CD14-positive monocyte (primary cell): ENCODE measurements around the gene AGAP1. TPM values are rescaled to one million over a fixed set of nuclear protein-coding genes. Genes with fewer than 3 reads are reported as not detected.

ENCODE experiments used
- DNase-seq, 3 donors: peaks; one replicate each; pipeline ENCODE4 v3.0.0-alpha.2; 2011 to 2022
- H2AFZ ChIP-seq: 2 replicates; pipeline ENCODE4 v1.6.0; 2012; ENCODE audit warnings: mild to moderate bottlenecking, low read depth, low read length, inconsistent platforms; ENCODE audit not compliant: insufficient read depth, poor library complexity, severe bottlenecking
- H3K27ac ChIP-seq, 2 donors: 1 replicate in 1 of 2; 2 replicates in 1 of 2; pipeline ENCODE4 v1.5.1; 2012 to 2013; ENCODE audit warnings: low read length in 2 of 2, control low read depth in 1 of 2, inconsistent platforms in 1 of 2, low read depth in 1 of 2, mild to moderate bottlenecking in 1 of 2
- H3K27me3 ChIP-seq, 2 donors: one replicate each; pipeline versions ENCODE4 v1.6.0 to v1.6.1; 2011 to 2013; ENCODE audit warnings: low read length in 2 of 2; ENCODE audit not compliant: control insufficient read depth in 2 of 2, insufficient read depth in 2 of 2
- H3K36me3 ChIP-seq, 2 donors: replicated peaks in 1 of 2; 1 replicate in 1 of 2; 2 replicates in 1 of 2; pipeline versions ENCODE4 v1.5.1 to v1.6.1; 2012 to 2013; ENCODE audit warnings: low read length in 2 of 2, control low read depth in 1 of 2, inconsistent platforms in 1 of 2, mild to moderate bottlenecking in 1 of 2; ENCODE audit not compliant: insufficient read depth in 2 of 2, control insufficient read depth in 1 of 2
- H3K4me1 ChIP-seq, 2 donors: 1 replicate in 1 of 2; 2 replicates in 1 of 2; pipeline versions ENCODE4 v1.5.1 to v1.6.1; 2012 to 2013; ENCODE audit warnings: low read length in 2 of 2, control low read depth in 1 of 2, inconsistent platforms in 1 of 2, mild to moderate bottlenecking in 1 of 2, moderate library complexity in 1 of 2; ENCODE audit not compliant: insufficient read depth in 2 of 2, control insufficient read depth in 1 of 2
- H3K4me2 ChIP-seq: replicated peaks from 2 replicates; pipeline ENCODE3; 2012; ENCODE audit warnings: low read length, moderate library complexity, mild to moderate bottlenecking; ENCODE audit not compliant: poor library complexity, severe bottlenecking; ENCODE audit errors: extremely low read depth
- H3K4me3 ChIP-seq, 3 experiments: fragments of 200-600 bp in 1 of 3; sonication (generic) in 1 of 3; replicated peaks in 1 of 3; 1 replicate in 2 of 3; 2 replicates in 1 of 3; pipeline ENCODE4 v1.5.1; 2011 to 2013; ENCODE audit warnings: low read length in 3 of 3, mild to moderate bottlenecking in 3 of 3, control low read depth in 2 of 3, low read depth in 2 of 3, inconsistent platforms in 1 of 3, moderate library complexity in 1 of 3
- H3K79me2 ChIP-seq: 2 replicates; pipeline ENCODE4 v1.6.0; 2012; ENCODE audit warnings: mild to moderate bottlenecking, control low read depth, inconsistent platforms, low read length, moderate library complexity; ENCODE audit not compliant: insufficient read depth
- H3K9ac ChIP-seq: 2 replicates; pipeline ENCODE4 v1.6.0; 2017; ENCODE audit warnings: low read length, mild to moderate bottlenecking; ENCODE audit not compliant: insufficient read depth, poor library complexity, severe bottlenecking
- H3K9me3 ChIP-seq, 2 donors: replicated peaks in 1 of 2; 1 replicate in 1 of 2; 2 replicates in 1 of 2; pipeline versions ENCODE4 v1.5.1 to v1.6.1; 2012 to 2013; ENCODE audit warnings: low read length in 2 of 2, control low read depth in 1 of 2; ENCODE audit not compliant: control insufficient read depth in 1 of 2, insufficient read depth in 1 of 2
- H4K20me1 ChIP-seq: 2 replicates; pipeline ENCODE4 v1.6.0; 2012; ENCODE audit warnings: mild to moderate bottlenecking, low read length, control low read depth, moderate library complexity; ENCODE audit not compliant: insufficient read depth
- H3K27ac Mint-ChIP-seq, 7 donors: one replicate each; pipeline ENCODE4 v1.8.0; 2020; ENCODE audit warnings: mild to moderate bottlenecking in 7 of 7, mixed read lengths in 7 of 7, moderate library complexity in 6 of 7, inconsistent platforms in 2 of 7
- H3K27me3 Mint-ChIP-seq, 3 donors: one replicate each; pipeline ENCODE4 v1.8.0; 2021 to 2022; ENCODE audit warnings: low read depth in 3 of 3, mild to moderate bottlenecking in 3 of 3, mixed read lengths in 3 of 3, moderate library complexity in 3 of 3, inconsistent platforms in 1 of 3
- H3K36me3 Mint-ChIP-seq, 2 donors: one replicate each; pipeline ENCODE4 v1.8.0; 2020; ENCODE audit warnings: mixed read lengths in 2 of 2, inconsistent platforms in 1 of 2, mild to moderate bottlenecking in 1 of 2
- H3K4me1 Mint-ChIP-seq: one replicate; pipeline ENCODE4 v1.8.0; 2020; ENCODE audit warnings: mild to moderate bottlenecking, mixed read lengths
- H3K4me3 Mint-ChIP-seq, 2 donors: one replicate each; pipeline ENCODE4 v1.8.0; 2020; ENCODE audit warnings: mild to moderate bottlenecking in 2 of 2, mixed read lengths in 2 of 2, moderate library complexity in 1 of 2
- H3K9me3 Mint-ChIP-seq, 7 donors: one replicate each; pipeline ENCODE4 v1.8.0; 2020 to 2022; ENCODE audit warnings: mixed read lengths in 7 of 7, mild to moderate bottlenecking in 6 of 7, moderate library complexity in 6 of 7, inconsistent platforms in 2 of 7
- WGBS: methylation state at CpG from one replicate; pipeline ENCODE4 v1.1.5; 2013; ENCODE audit warnings: missing lambda C conversion rate; ENCODE audit not compliant: insufficient coverage; 5-methylcytosine and 5-hydroxymethylcytosine counted together
- intact Hi-C, 2 donors: fragments of 100-400 bp; cut with micrococcal nuclease; formaldehyde crosslinking; loops; one replicate each; pipeline versions ENCODE4 v1.15.0 to v1.15.1; 2023
- polyA plus RNA-seq, 3 donors: library from polyadenylated mRNA; depleted of rRNA in 1 of 3; unstranded in 2 of 3; stranded (reverse) in 1 of 3; fragments of 300-500 nt in 2 of 3; fragments of >200 nt in 1 of 3; fragmentation: Illumina TruSeq in 2 of 3; gene quantifications; 1 replicate in 2 of 3; 2 replicates in 1 of 3; pipeline ENCODE4 v1.2.3, GENCODE V29; 2012 to 2021
- TF ChIP-seq, protein P1 (sequence below): fragments of 200-600 bp; IDR thresholded peaks from one replicate; pipeline ENCODE4 v1.8.0; 2022; ENCODE audit warnings: antibody characterized with exemption, mild to moderate bottlenecking

AGAP1 gene
- polyA plus RNA-seq, 3 donors = 0.12 TPM; not detected in 2

DNA sequence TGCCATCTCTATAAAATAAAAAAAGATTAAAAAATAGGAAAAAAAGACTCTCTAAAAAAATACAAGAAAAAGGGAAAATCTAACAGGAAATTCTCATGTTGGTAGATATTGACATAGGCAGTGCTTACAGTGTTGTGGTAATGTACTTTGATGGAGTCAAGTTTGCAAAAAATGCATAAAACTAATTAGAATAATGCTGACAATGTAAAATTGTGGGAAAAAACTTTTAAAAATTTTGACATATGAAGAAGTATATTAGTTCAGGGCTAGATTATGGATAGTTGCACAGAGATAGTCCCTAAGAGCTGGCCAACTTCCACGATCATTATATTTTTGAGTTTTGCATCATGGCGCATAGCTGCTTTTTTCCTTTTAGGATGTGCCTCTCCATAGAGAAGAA is 601.7 kb downstream of the AGAP1 start:
- peaks cover 0 to 3% (median 0%) of the 10 kb centered on the region in 7 donors for H3K9me3 Mint-ChIP-seq
- TF ChIP-seq, protein P1, sequence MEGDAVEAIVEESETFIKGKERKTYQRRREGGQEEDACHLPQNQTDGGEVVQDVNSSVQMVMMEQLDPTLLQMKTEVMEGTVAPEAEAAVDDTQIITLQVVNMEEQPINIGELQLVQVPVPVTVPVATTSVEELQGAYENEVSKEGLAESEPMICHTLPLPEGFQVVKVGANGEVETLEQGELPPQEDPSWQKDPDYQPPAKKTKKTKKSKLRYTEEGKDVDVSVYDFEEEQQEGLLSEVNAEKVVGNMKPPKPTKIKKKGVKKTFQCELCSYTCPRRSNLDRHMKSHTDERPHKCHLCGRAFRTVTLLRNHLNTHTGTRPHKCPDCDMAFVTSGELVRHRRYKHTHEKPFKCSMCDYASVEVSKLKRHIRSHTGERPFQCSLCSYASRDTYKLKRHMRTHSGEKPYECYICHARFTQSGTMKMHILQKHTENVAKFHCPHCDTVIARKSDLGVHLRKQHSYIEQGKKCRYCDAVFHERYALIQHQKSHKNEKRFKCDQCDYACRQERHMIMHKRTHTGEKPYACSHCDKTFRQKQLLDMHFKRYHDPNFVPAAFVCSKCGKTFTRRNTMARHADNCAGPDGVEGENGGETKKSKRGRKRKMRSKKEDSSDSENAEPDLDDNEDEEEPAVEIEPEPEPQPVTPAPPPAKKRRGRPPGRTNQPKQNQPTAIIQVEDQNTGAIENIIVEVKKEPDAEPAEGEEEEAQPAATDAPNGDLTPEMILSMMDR = no peak
- DNase-seq = no peak
- Histone ChIP-seq H3K27ac (no peak overlapping the region), H3K4me1 (no peaks in the 10 kb centered on the region), H2AFZ (no peak overlapping the region), H3K4me3 (no peak overlapping the region), H3K36me3 (no peaks in the 10 kb centered on the region), H3K79me2 (no peaks in the 10 kb centered on the region), H3K9ac (no peak overlapping the region), H4K20me1 (no peaks in the 10 kb centered on the region), H3K9me3 (no peaks in the 10 kb centered on the region), H3K4me2 (no peak overlapping the region), H3K27me3 (no peaks in the 10 kb centered on the region)
- intact Hi-C loops = no loop called here
- 80% methylated on average over 2 of the region's 2 CpGs for WGBS
- H3K4me1 Mint-ChIP-seq = no peaks in the 10 kb centered on the region
- peaks cover 0 to 5% (median 3%) of the 10 kb centered on the region in 3 donors for H3K27me3 Mint-ChIP-seq
- no peak overlapping the region for H3K27ac Mint-ChIP-seq
- no peak overlapping the region for H3K4me3 Mint-ChIP-seq
- H3K36me3 Mint-ChIP-seq = no peaks in the 10 kb centered on the region

DNA sequence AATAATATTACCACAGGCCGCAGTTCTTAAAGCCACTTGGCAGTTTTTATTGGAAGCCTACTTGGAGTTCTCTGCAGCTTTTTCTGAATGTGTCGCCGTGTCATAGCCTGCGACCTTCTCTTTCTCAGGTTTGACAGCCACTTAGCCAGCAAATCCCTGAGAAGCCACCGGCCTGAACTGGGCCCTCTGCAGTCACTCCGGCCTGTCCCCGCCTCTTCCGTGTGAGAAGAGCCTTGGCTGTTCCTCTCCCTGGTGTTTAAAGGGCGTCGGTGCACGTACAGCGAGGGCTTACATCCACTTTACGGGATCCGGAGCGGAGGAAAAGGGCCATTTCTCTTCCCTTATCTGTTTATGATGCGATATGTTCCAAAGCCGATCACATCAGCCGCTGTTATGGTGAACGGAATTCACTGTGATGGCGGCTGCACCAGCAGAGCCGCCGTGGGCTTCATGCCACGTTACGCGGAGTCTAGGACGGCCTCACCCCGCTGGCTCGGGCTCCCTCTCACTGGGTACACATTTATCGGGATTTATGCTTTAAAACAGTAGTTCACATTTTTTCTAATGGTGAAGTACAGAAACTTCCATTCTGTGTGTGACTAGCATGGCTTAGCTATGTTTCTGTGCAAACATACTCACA is 607.6 kb downstream of the AGAP1 start:
- Histone ChIP-seq H3K9me3 (no peaks in the 10 kb centered on the region), H2AFZ (no peak overlapping the region), H3K4me1 (no peaks in the 10 kb centered on the region), H4K20me1 (no peaks in the 10 kb centered on the region), H3K27ac (no peak overlapping the region), H3K79me2 (no peaks in the 10 kb centered on the region), H3K27me3 (no peaks in the 10 kb centered on the region), H3K36me3 (no peaks in the 10 kb centered on the region), H3K9ac (no peak overlapping the region), H3K4me3 (no peak overlapping the region), H3K4me2 (no peak overlapping the region)
- WGBS = 91% methylated on average over 20 of the region's 29 CpGs
- peaks cover 0 to 1% (median 0%) of the 10 kb centered on the region in 3 donors for H3K27me3 Mint-ChIP-seq
- H3K9me3 Mint-ChIP-seq = peaks cover 0 to 5% (median 0%) of the 10 kb centered on the region in 7 donors
- DNase-seq = no peak
- no peak overlapping the region for H3K27ac Mint-ChIP-seq
- intact Hi-C loops = no loop called here
- H3K36me3 Mint-ChIP-seq = no peaks in the 10 kb centered on the region
- TF ChIP-seq, protein P1 = no peak
- no peaks in the 10 kb centered on the region for H3K4me1 Mint-ChIP-seq
- H3K4me3 Mint-ChIP-seq = no peak overlapping the region
